A673 (cell line): ENCODE data around the gene C4orf50.

Experiments
- EZH2 ChIP-seq: fragments of 200-600 bp; sonication (generic); IDR thresholded peaks from 2 replicates; pipeline ENCODE4 v1.6.1; 2017; ENCODE audit warnings: borderline replicate concordance, low read depth, mild to moderate bottlenecking, mixed read lengths, antibody characterized with exemption, low read length; ENCODE audit not compliant: poor library complexity, severe bottlenecking
- TF ChIP-seq, protein P1 (sequence below): fragments of 300-800, 200-600 bp; sonication (generic); conservative IDR thresholded peaks from 2 replicates; pipeline ENCODE4 v1.5.1; 2017; ENCODE audit warnings: low read depth, mild to moderate bottlenecking, antibody characterized with exemption, low read length, moderate library complexity, mixed read lengths

DNA sequence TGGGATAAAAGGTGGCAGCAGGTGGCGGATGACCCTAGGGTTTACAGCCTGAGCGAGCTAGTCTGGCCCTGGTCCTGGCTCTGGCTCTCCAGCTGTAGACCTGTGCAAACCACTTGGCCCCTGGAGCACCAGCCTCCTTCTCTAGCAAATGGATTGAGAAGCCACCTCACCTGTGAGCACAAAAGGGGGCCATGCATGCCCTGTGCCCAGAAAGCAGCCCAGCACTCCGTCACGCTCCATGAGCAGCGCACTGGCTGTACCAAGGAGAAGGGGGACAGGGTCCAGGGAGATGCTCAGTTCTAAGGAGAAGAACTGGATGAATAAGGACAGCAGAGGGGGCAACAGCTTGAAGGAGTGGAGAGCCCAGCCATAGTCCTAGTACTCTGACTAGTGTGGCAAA is 46.9 kb upstream of the C4orf50 start:
- TF ChIP-seq, protein P1, sequence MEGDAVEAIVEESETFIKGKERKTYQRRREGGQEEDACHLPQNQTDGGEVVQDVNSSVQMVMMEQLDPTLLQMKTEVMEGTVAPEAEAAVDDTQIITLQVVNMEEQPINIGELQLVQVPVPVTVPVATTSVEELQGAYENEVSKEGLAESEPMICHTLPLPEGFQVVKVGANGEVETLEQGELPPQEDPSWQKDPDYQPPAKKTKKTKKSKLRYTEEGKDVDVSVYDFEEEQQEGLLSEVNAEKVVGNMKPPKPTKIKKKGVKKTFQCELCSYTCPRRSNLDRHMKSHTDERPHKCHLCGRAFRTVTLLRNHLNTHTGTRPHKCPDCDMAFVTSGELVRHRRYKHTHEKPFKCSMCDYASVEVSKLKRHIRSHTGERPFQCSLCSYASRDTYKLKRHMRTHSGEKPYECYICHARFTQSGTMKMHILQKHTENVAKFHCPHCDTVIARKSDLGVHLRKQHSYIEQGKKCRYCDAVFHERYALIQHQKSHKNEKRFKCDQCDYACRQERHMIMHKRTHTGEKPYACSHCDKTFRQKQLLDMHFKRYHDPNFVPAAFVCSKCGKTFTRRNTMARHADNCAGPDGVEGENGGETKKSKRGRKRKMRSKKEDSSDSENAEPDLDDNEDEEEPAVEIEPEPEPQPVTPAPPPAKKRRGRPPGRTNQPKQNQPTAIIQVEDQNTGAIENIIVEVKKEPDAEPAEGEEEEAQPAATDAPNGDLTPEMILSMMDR: no peak
- no peak for TF ChIP-seq EZH2
